ES-I3 (cell line): ENCODE results near the gene POC5.
"Not testable (repeated sequence)": the region's sequence is repeated elsewhere in the genome, so short reads cannot be mapped to it uniquely, and the experiment has no call there.

Experiments used
- H3K36me3 ChIP-seq: 2 replicates; pipeline ENCODE4 v1.6.1; 2013; ENCODE audit warnings: mild to moderate bottlenecking, low read length, control low read depth, moderate library complexity; ENCODE audit not compliant: insufficient read depth
- H3K4me1 ChIP-seq: 2 replicates; pipeline ENCODE4 v1.6.1; 2013; ENCODE audit warnings: mild to moderate bottlenecking, control low read depth, low read length; ENCODE audit not compliant: insufficient read depth
- H3K9ac ChIP-seq: 2 replicates; pipeline ENCODE4 v1.6.1; 2013; ENCODE audit warnings: low read depth, mild to moderate bottlenecking, low read length, moderate library complexity
- H3K9me3 ChIP-seq: 2 replicates; pipeline ENCODE4 v1.6.1; 2013; ENCODE audit warnings: mild to moderate bottlenecking, low read length, moderate library complexity; ENCODE audit not compliant: control insufficient read depth, insufficient read depth

The POC5 gene

GRCh38 chr5:75717082-75717922 is at the start of gene POC5:
TSS of gene POC5 (minus strand) at chr5:75717437. CDS start at chr5:75712937, 4,500 bp downstream.
- Histone ChIP-seq H3K36me3 (no peaks in the 10 kb centered on the region), H3K9me3 (no peaks in the 10 kb centered on the region)

GRCh38 chr5:75758116-75758515 is 40.9 kb upstream of the POC5 start:
- H3K4me1 ChIP-seq, result no peaks in the 10 kb centered on the region
- H3K9me3 ChIP-seq, result no peaks in the 10 kb centered on the region
- no peaks in the 10 kb centered on the region for H3K36me3 ChIP-seq
- no peak overlapping the region for H3K9ac ChIP-seq

More at GRCh38 chr5:75717082-75717922, at the start of gene POC5:
- no peaks in the 10 kb centered on the region for H3K4me1 ChIP-seq
- H3K9ac ChIP-seq, result peak within 1 kb of the TSS; percentile 61

- H3K9ac ChIP-seq, result no peak overlapping the region
- H3K4me1 ChIP-seq, result no peaks in the 10 kb centered on the region
- no peaks in the 10 kb centered on the region for H3K36me3 ChIP-seq
- no peaks in the 10 kb centered on the region for H3K9me3 ChIP-seq
Measured at GRCh38 chr5:75756981-75757380, 39.7 kb upstream of the POC5 start.

- Histone ChIP-seq H3K9me3 (no peaks in the 10 kb centered on the region), H3K4me1 (no peaks in the 10 kb centered on the region), H3K36me3 (no peaks in the 10 kb centered on the region), H3K9ac (no peak overlapping the region)
Measured at GRCh38 chr5:75756211-75756610, 39.0 kb upstream of the POC5 start.

- Histone ChIP-seq H3K36me3 (no peaks in the 10 kb centered on the region), H3K4me1 (no peaks in the 10 kb centered on the region), H3K9ac (no peak overlapping the region), H3K9me3 (no peaks in the 10 kb centered on the region)
Measured at GRCh38 chr5:75753182-75753581, 35.9 kb upstream of the POC5 start.

GRCh38 chr5:75744355-75744754 is 27.1 kb upstream of the POC5 start:
- Histone ChIP-seq H3K9ac (no peak overlapping the region), H3K36me3 (no peaks in the 10 kb centered on the region), H3K4me1 (no peaks in the 10 kb centered on the region), H3K9me3 (no peaks in the 10 kb centered on the region)

GRCh38 chr5:75736273-75736672 is 19.0 kb upstream of the POC5 start:
- no peak overlapping the region for H3K9ac ChIP-seq
- H3K4me1 ChIP-seq, result no peaks in the 10 kb centered on the region
- H3K9me3 ChIP-seq, result no peaks in the 10 kb centered on the region; the same call in 1 of the 2 replicates
- H3K36me3 ChIP-seq, result no peaks in the 10 kb centered on the region

- Histone ChIP-seq H3K4me1 (no peaks in the 10 kb centered on the region), H3K36me3 (no peaks in the 10 kb centered on the region), H3K9me3 (no peaks in the 10 kb centered on the region; the same call in 1 of the 2 replicates), H3K9ac (no peak overlapping the region)
Measured at GRCh38 chr5:75734913-75735789, 17.9 kb upstream of the POC5 start.

- Histone ChIP-seq H3K4me1 (no peaks in the 10 kb centered on the region), H3K36me3 (no peaks in the 10 kb centered on the region), H3K9me3 (no peaks in the 10 kb centered on the region; the same call in 1 of the 2 replicates), H3K9ac (no peak overlapping the region)
Measured at GRCh38 chr5:75733767-75734166, 16.5 kb upstream of the POC5 start.

GRCh38 chr5:75731515-75731914 is 14.3 kb upstream of the POC5 start:
- not testable (repeated sequence) for H3K4me1 ChIP-seq, H3K36me3 ChIP-seq, H3K9me3 ChIP-seq, H3K9ac ChIP-seq

- Histone ChIP-seq H3K9ac (no peak overlapping the region), H3K36me3 (no peaks in the 10 kb centered on the region), H3K9me3 (no peaks in the 10 kb centered on the region; the same call in 1 of the 2 replicates), H3K4me1 (peaks cover 14% of the 10 kb centered on the region)
Measured at GRCh38 chr5:75729321-75729720, 12.1 kb upstream of the POC5 start.

GRCh38 chr5:75727931-75728330 is 10.7 kb upstream of the POC5 start:
- H3K9ac ChIP-seq, result no peak overlapping the region
- H3K36me3 ChIP-seq, result no peaks in the 10 kb centered on the region
- peaks cover 15% of the 10 kb centered on the region for H3K4me1 ChIP-seq
- H3K9me3 ChIP-seq, result no peaks in the 10 kb centered on the region

- H3K4me1 ChIP-seq, result peaks cover 15% of the 10 kb centered on the region
- H3K36me3 ChIP-seq, H3K9me3 ChIP-seq, H3K9ac ChIP-seq: not testable (repeated sequence)
Measured at GRCh38 chr5:75726224-75726623, 9.0 kb upstream of the POC5 start.

GRCh38 chr5:75723378-75723777 is 6.1 kb upstream of the POC5 start:
- no peaks in the 10 kb centered on the region for H3K9me3 ChIP-seq
- peaks cover 15% of the 10 kb centered on the region for H3K4me1 ChIP-seq
- no peaks in the 10 kb centered on the region for H3K36me3 ChIP-seq
- no peak overlapping the region for H3K9ac ChIP-seq
